ENCODE results near the gene LCN1.

The LCN1 gene

DNA sequence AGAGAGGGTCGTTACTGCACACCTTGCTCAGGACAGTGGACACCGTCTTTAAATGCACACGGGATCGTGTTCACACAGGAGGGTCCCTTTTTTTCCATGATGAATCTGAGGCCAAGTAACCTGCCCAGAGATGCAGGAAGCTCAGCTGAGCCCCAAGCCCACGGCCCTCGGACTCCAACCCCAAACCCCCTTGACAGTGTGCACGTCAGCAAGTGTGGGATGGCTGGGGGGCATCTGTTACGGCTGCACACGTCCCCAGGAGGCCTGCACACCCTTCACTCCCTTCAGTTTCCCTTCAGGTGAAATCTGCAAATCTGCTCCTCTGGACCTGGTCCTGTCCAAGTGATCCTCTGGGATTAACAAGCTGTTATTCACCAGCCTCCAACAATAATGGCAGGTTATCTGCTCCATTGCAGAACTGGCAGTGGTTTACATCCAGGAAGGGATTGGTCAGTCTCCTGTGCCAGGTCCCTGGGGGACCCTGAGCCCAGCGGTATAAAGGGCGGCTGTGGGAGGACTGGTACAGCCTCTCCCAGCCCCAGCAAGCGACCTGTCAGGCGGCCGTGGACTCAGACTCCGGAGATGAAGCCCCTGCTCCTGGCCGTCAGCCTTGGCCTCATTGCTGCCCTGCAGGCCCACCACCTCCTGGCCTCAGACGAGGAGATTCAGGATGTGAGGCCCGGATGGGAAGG, at the start of gene LCN1:
TSS of gene LCN1 (plus strand) at position 525 of the 692 bp plus-strand sequence. CDS start at position 583, 58 bp downstream.
- no peak for DNase-seq (ENCODE audit: low read depth in 1 of 2, low spot score in 1 of 2)
- in situ Hi-C loops (cut with HindIII; ENCODE audit: low pct_unique_long_range_greater_than_20kb, low sequenced_read_pairs) = no loop called here
- TF ChIP-seq JUND (IDR thresholded peaks at IDR 0.05; ENCODE audit: low read depth) = no peak

DNA sequence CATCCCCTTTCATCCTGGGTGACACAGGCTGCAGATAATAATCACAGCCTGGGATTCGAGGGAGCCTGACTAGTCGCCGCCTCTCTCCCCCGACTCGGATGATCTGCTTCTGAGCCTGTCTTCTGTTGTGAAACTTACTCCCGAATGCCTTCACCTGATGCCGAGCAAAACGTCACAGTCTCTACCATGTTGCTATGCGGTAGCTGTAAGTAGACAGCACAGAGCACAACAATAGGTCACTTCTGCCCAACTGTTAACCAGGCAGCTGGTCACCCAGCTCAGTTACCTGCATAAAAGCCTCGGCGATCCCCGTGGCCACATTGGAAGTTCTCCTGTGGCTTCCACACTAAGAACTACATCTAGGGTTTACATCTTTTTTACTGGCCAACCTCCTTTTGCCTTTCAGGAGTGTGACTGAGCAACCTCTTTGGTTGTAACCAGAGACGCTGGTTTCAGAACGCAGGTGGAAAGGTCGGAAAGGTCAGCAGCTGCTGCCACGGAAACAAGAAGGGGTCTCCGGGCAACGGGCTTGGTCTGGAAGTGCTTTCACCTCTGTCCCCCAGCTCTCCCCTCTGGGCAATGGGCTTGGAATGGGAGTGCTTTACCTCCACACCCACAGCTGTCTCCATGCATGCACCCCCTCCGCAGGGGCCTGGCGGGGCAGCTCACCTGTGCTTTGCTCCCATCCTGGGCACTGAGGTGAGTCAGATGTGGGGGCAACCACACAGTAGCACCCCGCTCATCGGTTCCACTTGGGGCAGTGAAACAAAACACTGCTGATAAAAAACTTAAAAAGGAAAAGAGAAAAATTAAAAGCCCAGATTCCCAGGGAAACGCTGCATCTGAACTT, 49.2 kb upstream of the LCN1 start:
- TF ChIP-seq JUND (IDR thresholded peaks at IDR 0.05; ENCODE audit: low read depth) = no peak
- DNase-seq (ENCODE audit: low read depth in 1 of 2, low spot score in 1 of 2) = no peak
- in situ Hi-C loops (cut with HindIII; ENCODE audit: low pct_unique_long_range_greater_than_20kb, low sequenced_read_pairs) = no loop called here

- TF ChIP-seq JUND (IDR thresholded peaks at IDR 0.05; ENCODE audit: low read depth) = no peak
- in situ Hi-C loops (cut with HindIII; ENCODE audit: low pct_unique_long_range_greater_than_20kb, low sequenced_read_pairs) = no loop called here
- DNase-seq (ENCODE audit: low read depth in 1 of 2, low spot score in 1 of 2) = no peak
Observed at GRCh38 chr9:135473972-135474543, 47.2 kb upstream of the LCN1 start.

GRCh38 chr9:135474915-135475314, 46.3 kb upstream of the LCN1 start:
- TF ChIP-seq JUND (IDR thresholded peaks at IDR 0.05; ENCODE audit: low read depth) = no peak
- DNase-seq (ENCODE audit: low read depth in 1 of 2, low spot score in 1 of 2) = peak; percentile 62 to 67
- in situ Hi-C loops (cut with HindIII; ENCODE audit: low pct_unique_long_range_greater_than_20kb, low sequenced_read_pairs) = no loop called here

DNA sequence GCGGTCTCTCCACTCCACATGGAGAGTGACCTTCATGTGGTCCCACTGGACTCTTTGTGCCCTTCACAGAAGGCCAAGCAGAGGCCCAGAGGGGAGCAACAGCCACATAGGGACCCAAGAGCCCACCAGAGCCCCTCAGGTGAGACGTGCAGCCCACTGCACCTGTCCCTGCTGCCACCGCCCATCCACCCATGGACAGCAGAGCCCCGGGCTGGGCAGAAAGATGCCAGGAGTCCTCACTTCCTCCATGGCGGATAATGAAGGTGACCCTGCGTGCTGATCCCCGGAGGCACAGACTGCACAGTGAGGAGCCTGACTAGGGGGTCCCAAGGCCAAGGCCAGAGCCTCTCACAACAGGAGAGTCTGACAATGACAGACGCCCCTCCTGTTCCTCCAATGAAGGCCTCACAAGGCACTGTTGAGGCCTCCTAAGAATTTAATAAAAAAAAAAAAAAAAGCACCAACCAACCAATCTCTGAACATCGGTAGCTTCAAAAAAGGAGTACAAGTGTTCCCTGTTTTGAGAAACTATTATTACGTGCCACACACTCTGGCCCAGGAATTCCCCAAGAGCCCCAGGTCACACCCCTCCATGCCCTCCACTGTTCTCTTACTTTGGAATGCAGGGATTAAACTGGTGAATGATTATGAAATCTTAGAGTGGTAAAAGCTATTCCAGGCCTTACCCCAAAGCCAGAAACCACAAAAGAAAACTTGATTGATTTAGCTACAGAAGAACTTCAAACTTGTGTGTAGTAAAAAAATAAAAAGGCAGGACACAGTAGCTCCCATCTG, 44.5 kb upstream of the LCN1 start:
- no peak for TF ChIP-seq JUND (IDR thresholded peaks at IDR 0.05; ENCODE audit: low read depth)
- no peak for DNase-seq (ENCODE audit: low read depth in 1 of 2, low spot score in 1 of 2)
- in situ Hi-C loops (cut with HindIII; ENCODE audit: low pct_unique_long_range_greater_than_20kb, low sequenced_read_pairs) = no loop called here

DNA sequence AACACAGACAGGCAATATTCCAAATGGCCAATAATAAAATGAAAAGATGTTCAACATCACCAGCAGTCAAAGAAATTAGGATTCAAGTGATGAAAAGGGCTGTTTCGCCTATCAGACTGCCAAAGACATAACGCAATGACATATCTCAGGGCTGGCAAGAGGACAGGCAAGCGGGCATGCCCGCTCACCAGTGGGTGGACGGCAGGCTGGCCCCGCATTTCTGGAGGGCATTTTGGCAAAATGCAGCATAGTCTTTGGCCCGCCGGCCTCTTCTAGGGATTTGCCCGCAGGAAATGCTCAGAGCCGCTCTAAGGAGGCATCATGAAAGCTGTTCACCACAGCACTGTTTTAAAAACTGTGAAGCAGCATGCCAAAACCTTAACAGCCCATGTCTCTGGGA, 43.0 kb upstream of the LCN1 start:
- DNase-seq (ENCODE audit: low read depth in 1 of 2, low spot score in 1 of 2) = no peak
- no peak for TF ChIP-seq JUND (IDR thresholded peaks at IDR 0.05; ENCODE audit: low read depth)
- in situ Hi-C loops (cut with HindIII; ENCODE audit: low pct_unique_long_range_greater_than_20kb, low sequenced_read_pairs) = no loop called here

GRCh38 chr9:135478829-135479468, 42.3 kb upstream of the LCN1 start:
- no peak for TF ChIP-seq JUND (IDR thresholded peaks at IDR 0.05; ENCODE audit: low read depth)
- in situ Hi-C loops (cut with HindIII; ENCODE audit: low pct_unique_long_range_greater_than_20kb, low sequenced_read_pairs) = no loop called here
- DNase-seq (ENCODE audit: low read depth in 1 of 2, low spot score in 1 of 2) = peak; percentile 65 to 81

- DNase-seq (ENCODE audit: low read depth in 1 of 2, low spot score in 1 of 2) = peak; percentile 42 to 47
- no peak for TF ChIP-seq JUND (IDR thresholded peaks at IDR 0.05; ENCODE audit: low read depth)
- in situ Hi-C loops (cut with HindIII; ENCODE audit: low pct_unique_long_range_greater_than_20kb, low sequenced_read_pairs) = no loop called here
Observed at GRCh38 chr9:135479469-135480052, 41.7 kb upstream of the LCN1 start, which contains the start of gene PPP1R26. Gene PPP1R26, plus strand, starts transcription at chr9:135479782. Its CDS starts 4,729 bp downstream, at chr9:135484511.

GRCh38 chr9:135480071-135480939, 40.9 kb upstream of the LCN1 start:
- peak; percentile 58 to 64 for DNase-seq (ENCODE audit: low read depth in 1 of 2, low spot score in 1 of 2)
- in situ Hi-C loops (cut with HindIII; ENCODE audit: low pct_unique_long_range_greater_than_20kb, low sequenced_read_pairs) = no loop called here
- TF ChIP-seq JUND (IDR thresholded peaks at IDR 0.05; ENCODE audit: low read depth) = no peak

- in situ Hi-C loops (cut with HindIII; ENCODE audit: low pct_unique_long_range_greater_than_20kb, low sequenced_read_pairs) = no loop called here
- TF ChIP-seq JUND (IDR thresholded peaks at IDR 0.05; ENCODE audit: low read depth) = no peak
- no peak for DNase-seq (ENCODE audit: low read depth in 1 of 2, low spot score in 1 of 2)
Observed at GRCh38 chr9:135480940-135481310, 40.3 kb upstream of the LCN1 start.

Data from T47D (cell line).